ENCODE measurements around the gene VEGFD.

Gene VEGFD, protein sequence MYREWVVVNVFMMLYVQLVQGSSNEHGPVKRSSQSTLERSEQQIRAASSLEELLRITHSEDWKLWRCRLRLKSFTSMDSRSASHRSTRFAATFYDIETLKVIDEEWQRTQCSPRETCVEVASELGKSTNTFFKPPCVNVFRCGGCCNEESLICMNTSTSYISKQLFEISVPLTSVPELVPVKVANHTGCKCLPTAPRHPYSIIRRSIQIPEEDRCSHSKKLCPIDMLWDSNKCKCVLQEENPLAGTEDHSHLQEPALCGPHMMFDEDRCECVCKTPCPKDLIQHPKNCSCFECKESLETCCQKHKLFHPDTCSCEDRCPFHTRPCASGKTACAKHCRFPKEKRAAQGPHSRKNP

DNA sequence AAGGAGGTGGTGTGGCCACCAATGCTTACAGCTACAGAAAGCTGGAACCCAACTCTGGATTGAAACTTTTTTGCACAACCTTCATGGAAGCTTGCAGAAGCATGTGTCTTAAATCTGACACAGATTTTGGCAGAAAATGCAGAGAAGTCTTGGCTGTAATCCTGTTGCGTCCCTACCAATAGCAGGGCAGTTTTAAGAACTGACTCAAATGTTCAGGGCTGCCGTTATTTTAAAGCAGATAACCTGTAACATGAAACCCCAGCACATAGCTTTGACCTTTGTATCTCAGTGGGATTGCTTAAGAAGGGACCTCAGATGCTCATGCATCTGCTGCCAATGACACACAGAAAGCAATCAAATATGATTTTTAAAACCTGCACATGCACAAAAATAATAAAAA is at the start of gene VEGFD:
Gene VEGFD (minus strand): TSS at position 110 of the 400 bp plus-strand sequence. CDS start 467 bp downstream, outside the sequence.
- DNase-seq: no peak

DNA sequence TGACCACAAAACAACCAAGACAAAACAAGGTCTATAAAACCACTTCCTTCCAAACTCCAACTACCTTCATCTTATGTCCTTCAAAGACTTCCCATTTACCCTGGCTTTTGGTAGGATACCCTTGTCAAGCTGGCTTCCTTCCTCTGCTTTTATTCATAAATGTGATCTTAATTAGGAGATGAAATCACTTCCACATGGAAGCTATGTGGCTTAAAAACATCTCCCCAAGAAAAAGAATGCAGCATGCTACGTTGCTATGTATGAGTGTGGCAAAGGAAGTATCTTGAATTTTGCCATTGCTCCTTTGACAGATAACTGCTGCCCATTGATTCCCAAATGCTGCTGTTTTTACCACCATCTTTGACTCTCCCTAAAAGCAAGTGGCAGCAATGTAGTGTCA is 46.4 kb upstream of the VEGFD start:
- DNase-seq: no peak

DNA sequence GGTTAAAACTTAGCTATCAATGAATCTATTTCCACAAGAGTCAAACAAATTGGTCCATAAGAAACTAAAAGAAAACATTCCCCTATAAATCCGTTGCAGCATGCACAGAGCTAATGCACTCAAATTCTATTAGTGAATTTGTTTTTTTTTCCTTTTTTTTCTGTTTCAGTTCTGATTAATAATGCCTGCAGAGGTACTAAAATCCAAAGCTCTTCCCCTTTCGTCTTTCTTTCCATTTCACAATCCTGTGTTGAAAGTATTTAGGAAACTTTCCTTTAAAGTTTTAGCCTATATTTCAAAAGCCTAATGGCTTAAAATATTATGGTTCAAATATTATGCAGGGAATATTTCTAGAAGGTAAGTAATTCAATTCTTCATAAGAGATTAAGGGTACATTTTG is 45.9 kb upstream of the VEGFD start:
- DNase-seq: no peak

DNA sequence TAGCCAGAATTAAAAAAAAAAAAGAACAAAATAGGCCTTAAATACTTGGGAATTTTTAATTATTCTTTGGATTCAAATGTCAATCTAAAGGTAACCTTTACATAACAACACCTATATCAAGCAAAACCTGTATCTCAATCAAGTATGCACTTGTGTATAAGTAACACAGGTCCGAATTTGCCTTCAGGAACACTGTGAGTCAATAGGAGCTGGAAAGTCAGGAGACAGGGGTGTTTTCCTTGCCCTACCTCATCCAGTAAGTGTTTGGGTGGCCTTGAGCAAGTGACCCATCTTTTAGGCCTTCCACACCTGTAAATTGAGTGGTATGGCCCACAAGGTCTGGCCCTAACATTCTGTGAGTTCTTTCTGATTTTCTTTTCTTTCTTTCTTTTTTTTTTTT is 40.8 kb upstream of the VEGFD start:
- no peak for DNase-seq

DNA sequence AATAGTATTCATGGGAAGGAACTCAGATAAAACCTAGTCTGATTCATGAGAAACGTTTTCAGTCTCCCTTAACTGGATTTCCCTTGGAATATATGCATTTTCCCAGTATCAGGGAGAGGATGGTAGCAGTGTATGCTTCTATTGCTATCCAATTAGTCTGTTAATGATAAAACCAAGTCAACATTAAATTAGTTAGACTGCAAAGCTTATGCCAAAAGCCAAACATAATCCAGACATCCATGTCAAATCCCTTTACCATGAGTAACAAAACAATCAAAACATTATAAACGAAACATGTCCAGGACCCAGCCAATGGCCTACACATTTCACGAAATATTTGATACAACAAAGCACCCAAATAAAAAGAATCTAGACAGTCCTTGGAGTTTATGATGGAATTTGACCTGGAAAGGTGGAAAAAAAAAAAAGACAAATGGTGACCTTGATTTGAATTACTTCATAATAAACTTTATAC is 34.5 kb upstream of the VEGFD start:
- DNase-seq: no peak

DNA sequence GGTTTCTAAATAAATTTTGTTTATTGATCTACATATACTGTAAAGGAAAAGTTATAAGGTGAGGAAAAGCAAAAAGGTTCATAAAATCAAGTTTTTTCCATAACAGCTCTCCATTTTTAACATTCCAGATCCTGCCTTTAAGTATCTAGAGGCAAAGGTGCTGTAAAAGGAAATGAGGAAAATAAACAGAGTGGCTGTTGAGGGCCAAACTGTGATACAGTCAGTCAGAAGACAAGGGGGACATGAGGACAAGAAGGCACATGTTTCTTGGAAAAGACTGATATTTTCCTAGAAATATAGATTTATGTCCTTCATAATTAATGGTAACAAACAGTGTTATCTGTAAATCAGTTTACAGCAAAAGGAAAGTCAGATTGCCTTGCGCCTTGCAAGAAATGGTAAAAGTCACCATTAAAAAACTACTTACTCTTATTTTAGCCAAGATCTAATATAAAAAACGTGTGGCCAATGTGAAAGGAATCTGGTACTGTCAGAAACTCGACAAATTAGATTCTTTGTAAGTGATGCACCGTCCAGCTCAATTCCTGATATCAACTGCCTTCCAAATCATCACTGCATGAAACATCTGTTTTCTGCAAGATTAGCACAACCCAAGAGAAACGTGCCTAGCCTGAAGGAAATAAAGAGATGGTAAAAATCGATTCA is 34.0 kb upstream of the VEGFD start:
- DNase-seq: no peak

DNA sequence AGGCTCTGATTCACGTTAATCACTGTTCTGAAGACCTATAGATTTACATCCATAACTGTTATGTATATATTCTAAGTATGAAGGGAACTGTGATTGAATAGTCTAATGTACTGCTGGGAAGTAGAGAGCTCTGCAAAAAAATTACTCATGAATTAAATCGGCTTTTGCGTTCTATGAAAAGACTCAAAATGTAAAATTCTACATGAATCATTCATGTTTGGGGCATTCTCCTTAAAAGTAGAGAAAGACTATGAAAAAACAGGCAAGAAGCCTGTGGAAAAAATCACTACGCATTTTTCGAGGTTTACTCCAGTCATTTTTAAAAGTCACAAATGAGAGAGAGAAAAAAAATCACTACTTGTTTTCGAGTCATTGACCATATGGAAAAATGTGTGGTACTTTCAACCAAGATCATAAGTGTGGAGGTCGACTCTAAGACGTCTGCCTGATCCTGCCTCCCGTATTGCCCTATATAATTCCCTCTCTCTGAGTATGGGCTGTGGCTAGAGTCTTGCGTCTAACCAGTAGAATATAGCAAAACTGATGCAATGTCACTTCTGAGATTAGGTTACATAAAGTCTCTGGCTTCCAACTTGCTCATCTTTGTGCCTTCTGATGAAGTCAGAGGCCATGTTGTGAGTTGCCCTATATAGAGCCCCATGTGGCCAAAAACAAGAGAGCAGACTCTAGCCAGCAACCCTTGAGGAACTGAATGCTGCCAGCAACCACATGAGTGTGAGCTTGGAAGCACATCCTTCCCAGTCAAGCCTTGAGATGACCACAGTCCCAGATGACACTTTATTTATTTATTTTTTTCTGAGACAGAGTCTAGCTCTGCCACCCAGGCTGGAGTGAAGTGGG is 32.1 kb upstream of the VEGFD start:
- DNase-seq: no peak

DNA sequence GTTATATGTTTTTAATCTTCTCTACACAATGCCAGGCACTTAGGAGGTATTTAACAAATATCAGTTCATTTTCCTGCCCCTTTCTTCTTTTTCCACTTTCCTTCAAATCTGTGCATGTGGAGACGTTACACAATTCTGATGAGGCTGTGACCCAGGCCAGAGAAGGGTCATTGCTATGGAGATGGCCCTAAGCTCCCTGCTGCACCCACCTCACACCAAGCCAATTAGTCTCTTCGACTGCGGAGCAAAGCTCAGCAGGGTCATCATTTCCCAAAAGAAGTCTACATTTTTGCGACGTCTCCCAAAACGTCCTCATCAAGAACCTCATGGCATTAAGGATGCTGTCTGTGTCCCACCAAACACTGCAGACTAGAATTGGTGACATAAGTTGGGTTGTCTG is 28.9 kb upstream of the VEGFD start:
- DNase-seq: no peak

DNA sequence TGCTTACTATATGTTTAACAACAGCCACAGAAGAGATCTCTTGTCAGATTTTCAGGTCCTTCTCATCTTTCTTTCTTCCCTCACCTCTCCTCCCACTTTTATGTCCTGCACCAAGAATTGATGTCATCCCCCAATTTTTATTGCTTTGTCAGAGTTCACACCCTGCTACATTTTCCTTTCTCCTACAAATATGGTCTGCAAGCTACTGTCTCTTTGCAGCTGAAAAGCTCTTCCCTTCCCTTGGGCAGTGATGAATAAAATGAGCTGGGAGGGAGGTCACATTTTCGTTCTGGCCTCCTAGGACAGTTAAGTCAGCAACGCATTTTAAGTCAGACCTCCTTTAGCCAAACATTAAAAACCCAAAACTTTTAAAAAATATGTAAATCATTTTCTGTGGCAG is 26.7 kb upstream of the VEGFD start:
- DNase-seq: no peak

DNA sequence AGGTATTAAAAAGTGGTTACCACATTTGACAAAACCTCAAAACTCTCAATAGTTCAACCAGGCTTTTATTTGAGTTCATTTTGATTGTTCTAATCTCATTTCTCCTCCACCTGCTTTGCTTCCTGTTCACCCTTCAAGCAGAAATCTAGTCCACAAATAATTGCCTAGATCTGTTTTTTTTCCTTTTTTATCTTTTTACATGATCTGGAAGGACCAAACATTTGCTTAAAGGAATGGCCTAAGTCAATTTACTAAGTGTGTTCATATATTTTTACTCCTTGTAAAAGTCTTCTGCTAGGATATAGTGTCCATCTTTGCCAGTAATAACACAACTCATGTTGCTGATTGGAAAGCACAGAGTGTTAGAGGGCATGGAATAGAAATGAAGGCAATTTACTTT is 26.2 kb upstream of the VEGFD start:
- DNase-seq: no peak

DNA sequence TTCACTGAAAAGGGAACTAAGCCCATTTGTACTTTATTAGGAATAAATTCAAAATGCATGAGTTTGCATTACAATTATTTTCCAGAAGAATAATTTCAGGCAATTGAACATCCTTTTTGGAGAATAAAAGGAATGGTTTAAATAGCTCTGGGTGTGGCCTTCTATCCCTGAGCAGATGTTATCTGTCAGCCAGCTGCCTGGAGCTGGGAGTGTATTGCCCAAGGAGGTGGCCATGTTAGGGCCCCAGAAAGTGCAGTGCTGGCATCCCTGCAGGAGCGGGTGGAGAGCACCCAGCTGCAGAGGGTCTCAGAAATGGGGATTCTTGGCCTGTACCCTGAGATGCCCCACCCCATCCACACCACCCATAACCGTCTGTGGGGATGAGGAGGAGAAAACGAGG is 21.6 kb upstream of the VEGFD start:
- no peak for DNase-seq

DNA sequence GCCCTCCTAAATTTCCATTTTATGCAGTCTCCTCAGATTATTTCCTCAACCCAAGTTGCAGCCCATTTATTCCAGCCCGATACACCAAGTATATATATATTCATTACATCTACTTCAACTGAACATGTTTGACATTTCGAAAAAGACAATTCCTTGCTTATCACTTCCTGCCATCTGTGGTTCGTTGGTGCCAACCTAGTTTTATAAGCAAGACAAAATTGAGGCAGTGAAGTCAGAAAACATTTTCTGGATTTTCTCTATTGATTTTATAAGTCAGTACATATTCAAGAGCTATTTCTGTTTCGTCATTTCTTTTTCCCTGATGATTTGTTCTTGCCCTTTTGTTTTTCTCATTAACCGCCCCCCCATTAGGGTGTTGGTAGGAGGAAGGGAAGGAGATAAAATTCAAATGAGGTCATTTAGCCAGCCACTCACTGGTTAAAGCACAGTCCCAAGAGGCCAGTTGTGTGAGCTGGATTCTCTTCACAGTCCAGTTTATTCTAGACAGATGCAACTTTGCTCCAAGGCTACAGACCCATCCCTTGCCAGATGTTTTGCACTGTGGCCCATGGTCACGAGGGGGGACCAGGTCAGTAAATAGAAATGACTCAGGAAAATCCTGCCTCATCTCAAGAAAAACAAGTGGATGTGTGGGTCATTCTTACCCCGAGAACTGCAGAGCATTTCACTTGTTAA is 20.3 kb upstream of the VEGFD start:
- no peak for DNase-seq

DNA sequence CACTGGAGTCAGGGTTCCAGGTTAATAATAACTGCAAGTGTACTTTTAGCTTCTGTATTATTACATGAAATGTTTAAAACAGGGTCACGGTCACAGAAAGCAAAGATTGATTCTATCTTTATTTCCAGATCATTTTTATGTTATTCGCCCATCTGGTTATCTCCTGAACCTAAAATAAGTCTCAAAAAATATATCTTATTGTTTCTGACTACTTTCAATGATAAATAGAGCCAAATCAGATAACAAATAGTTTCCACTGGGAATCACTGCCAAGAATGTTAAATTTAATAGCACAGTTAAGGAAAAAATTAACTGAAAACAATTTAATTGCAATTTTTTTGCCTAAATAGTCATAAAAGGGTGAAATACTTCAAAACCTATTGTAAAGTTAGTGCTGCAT is 17.2 kb upstream of the VEGFD start:
- DNase-seq: no peak

DNA sequence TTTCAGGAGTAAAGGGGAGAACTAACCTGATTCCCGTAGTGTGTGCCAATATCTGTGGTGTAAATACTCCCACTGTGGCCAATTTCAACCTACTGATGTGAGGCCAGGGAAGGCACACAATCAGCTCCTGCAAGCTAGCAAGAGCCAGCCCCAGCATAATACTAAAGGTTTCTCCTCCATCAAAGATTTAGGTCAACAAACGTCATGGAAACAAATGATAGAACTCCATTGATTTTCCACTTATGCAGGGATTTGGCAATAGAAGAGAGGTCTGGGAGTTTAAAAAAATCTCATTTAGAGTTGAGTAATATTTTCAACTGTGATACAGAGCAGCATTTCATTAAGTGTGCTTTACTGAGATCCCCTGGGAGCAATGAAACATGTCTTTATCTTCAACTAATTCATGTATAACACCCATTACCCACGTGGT is 15.8 kb upstream of the VEGFD start:
- no peak for DNase-seq

DNA sequence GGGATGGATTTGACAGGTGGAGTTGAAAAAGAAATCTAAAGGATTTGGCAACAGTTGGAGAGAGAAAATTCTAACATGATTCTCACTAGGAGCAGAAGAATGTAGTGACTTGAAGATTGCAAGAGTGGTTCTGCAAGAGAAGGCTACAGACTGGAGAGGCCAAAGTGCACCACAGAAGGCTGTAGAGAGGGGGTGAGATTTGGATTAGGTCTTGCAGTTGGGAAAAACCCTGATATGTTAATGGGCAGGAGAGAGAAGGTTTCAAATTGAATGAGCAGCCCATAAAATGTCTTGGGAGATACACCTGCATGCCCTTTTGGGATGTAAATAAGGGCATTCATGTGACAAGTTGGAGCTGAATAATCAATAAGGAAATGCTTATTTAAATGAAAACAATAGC is 14.7 kb upstream of the VEGFD start:
- DNase-seq: no peak

DNA sequence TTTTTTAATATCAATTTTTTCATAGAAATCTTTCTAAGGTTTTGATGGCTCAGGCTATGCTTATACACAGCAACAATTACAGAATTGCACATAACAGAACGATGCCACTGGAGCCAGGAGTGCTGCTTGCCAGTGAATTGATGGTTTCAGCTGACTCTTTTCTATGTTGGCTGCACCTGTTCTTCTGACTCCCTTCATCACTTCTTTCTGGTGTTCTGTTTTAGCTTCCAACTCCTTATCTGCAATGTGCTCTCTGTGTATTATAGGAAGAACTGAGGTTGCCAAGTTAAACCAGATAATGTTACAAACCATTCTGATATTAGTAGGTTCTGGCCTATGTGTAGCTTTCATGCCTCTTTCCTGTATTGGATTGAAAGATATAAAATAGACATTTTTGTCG is 11.6 kb upstream of the VEGFD start:
- DNase-seq: no peak

DNA sequence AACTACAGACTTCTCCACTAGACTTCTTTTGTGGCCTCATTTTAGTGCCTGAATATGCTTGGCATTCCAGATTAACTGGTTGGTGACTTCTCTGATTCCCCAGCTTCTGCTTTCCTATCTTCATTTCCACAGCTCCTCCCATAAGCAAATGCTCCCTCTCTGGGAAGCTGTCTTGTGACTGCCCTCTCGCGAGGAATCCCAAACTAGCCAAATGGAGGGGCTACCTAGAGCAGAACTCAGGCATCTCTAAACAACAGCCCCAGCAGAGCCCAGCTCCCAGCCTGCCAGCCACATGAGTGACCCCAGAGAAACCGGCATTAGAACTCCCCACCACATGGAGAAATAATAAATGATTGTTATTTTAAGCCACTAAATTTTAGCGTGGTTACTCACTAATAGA is 7.6 kb upstream of the VEGFD start:
- no peak for DNase-seq

DNA sequence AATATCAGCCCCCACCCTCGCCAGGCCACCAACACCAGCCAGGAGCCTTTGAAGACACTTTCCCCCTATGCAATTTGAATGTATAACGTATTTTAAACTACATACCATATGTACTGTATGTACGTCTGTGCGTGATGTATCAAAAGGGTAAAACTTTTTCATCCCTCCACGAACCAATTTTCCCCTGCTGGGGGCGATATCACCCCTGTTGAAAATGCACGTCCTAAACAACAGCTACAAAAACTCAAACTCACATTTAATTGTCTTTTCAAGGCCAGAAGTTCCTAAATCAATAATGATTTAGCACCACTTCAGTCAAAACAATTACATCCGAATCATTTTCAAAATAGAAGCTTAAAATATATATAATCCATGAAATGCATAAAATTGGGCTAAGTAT is 1.4 kb downstream of the VEGFD start:
- DNase-seq: no peak

DNA sequence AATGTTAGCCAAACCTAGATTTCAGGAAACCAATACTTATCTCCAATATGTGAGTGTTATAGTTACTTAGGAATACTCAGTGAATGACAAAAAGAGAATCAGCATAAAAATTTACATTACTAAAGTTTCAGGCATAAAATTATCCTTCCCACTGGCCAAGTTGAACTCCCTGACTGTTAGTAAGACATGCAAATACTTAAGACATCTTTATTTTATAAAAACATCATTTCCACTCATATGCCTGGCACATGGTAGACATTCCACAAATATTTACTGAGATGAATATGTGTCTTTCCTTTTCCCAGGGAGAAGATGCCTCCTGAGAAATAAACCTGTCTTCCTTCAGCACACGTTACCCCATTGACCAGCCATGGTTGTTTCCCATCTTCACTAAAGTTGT is 7.3 kb downstream of the VEGFD start:
- no peak for DNase-seq

DNA sequence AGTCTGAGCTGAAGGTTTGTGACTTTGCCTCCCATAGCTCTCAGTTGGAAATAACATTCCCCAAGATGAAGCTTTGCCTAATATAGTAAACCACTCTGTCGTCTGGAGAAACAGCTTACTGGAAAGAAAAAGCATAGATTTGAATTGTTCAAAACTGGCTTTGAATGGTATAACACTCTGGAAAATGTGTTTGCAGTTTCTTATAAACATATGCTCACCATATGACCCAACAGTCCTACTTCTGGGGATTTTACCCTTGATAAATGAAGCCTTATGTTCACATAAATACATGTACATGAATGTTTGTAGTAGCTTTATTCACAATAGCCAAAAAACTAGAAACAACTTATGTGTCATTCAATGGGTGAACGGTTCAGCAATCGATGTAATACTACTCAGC is 10.2 kb downstream of the VEGFD start:
- DNase-seq: no peak

DNA sequence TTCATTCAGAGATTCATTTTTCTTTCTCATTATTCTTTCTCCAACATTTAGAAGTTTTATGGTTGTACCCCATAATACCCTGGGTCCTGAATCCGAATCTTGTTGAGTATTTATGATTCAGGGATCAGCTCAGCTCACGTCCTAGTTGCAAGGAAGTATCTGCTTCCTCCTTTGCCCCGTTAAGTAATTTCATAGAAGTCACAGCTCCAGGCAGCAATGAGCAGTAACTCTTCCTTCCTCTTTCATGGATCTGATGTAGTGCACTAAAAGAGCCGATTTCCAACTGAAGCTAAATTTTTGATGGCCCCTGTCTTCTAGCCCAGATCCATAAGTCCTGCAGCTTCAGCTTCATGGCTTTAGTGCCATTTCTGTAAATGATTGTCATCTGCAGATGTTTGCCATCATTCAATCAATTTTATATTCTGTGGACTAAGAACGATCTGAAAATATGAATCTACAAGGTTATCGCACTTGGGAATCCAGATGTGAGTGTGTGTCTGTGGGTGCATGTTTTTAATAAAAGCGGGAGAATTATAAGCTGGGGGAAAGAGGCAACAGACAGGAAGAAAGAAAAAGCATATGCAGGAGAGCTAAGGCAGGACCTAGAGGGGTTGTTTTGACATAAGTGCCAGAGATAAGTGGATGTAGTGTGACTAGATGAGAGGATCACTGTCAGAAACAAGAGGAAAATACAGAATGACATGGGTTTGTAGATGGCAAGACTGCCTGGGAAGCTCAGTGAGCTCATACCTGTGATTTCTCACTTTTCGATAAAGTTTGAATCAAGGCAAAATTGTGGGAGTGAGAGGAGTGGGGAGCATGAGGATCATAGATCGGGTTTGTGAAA is 17.5 kb downstream of the VEGFD start:
- no peak for DNase-seq

DNA sequence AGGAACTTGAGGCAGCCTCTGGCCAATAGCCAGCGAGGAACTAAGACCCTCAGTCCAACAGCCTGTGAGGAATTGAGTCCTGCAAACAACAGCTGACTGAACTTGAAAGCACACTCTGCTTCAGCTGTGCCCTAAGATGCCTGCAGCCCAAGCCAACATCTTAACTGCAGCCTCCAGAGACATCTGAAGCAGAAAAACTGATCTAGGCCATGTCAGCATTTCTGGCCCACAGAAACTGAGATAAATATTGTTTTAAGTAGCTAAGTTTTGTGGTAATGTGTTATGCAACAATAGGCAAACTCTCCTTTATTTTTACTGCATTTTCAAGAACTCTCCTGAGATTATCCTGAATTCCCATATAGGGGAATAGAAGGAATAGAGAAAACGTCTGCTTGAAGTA is 24.5 kb downstream of the VEGFD start:
- DNase-seq: no peak

Measured in CD4-positive, alpha-beta T cell treated with Interleukin-17A for 4 hours (primary cell).